Fibroblast of lung (primary cell): Measurements from ENCODE around the gene CERK. TPM values are rescaled to one million over a fixed set of nuclear protein-coding genes. Genes with fewer than 3 reads are reported as not detected.

Source experiments
- DNase-seq, 2 donors: peaks; one replicate each; pipeline versions ENCODE4 v3.0.0 to v3.0.0-alpha.2; 2010; ENCODE audit warnings: low read depth in 2 of 2
- H2AFZ ChIP-seq: 2 replicates; pipeline ENCODE4 v1.5.1; 2012; ENCODE audit warnings: low read length, control low read depth, inconsistent platforms
- H3K27ac ChIP-seq: 2 replicates; pipeline ENCODE4 v1.5.1; 2011; ENCODE audit warnings: low read length, control low read depth; ENCODE audit not compliant: insufficient read depth
- H3K27me3 ChIP-seq: 2 replicates; pipeline ENCODE4 v1.5.1; 2011; ENCODE audit warnings: mild to moderate bottlenecking, low read length; ENCODE audit not compliant: control insufficient read depth, insufficient read depth
- H3K36me3 ChIP-seq: 2 replicates; pipeline ENCODE4 v1.5.1; 2011; ENCODE audit warnings: low read length; ENCODE audit not compliant: control insufficient read depth, insufficient read depth
- H3K4me1 ChIP-seq: 2 replicates; pipeline ENCODE4 v1.5.1; 2011; ENCODE audit warnings: low read length; ENCODE audit not compliant: control insufficient read depth, insufficient read depth; ENCODE audit errors: extremely low read depth
- H3K4me2 ChIP-seq: 2 replicates; pipeline ENCODE4 v1.5.1; 2011; ENCODE audit warnings: low read length, control low read depth; ENCODE audit not compliant: insufficient read depth; ENCODE audit errors: extremely low read depth
- H3K4me3 ChIP-seq, 4 experiments: fragments of 200-600 bp in 1 of 4; sonication (generic) in 1 of 4; replicated peaks in 1 of 4; 2 replicates each; pipeline ENCODE4 v1.5.1; 2011 to 2016; ENCODE audit warnings: low read length in 4 of 4, low read depth in 3 of 4, mild to moderate bottlenecking in 3 of 4, control low read depth in 2 of 4, inconsistent platforms in 1 of 4, mixed read lengths in 1 of 4; ENCODE audit not compliant: insufficient read depth in 1 of 4; ENCODE audit errors: control extremely low read depth in 1 of 4
- H3K79me2 ChIP-seq: 2 replicates; pipeline ENCODE4 v1.5.1; 2012; ENCODE audit warnings: mild to moderate bottlenecking, low read length, inconsistent platforms; ENCODE audit not compliant: control insufficient read depth, insufficient read depth
- H3K9ac ChIP-seq: 2 replicates; pipeline ENCODE4 v1.5.1; 2011; ENCODE audit warnings: mild to moderate bottlenecking, low read length, control low read depth; ENCODE audit not compliant: insufficient read depth
- H3K9me3 ChIP-seq: 2 replicates; pipeline ENCODE4 v1.5.1; 2012; ENCODE audit warnings: low read depth, low read length; ENCODE audit not compliant: control insufficient read depth, insufficient read depth
- H4K20me1 ChIP-seq: 2 replicates; pipeline ENCODE4 v1.5.1; 2011; ENCODE audit warnings: low read length; ENCODE audit not compliant: control insufficient read depth, insufficient read depth; ENCODE audit errors: extremely low read depth
- EZH2 ChIP-seq: IDR thresholded peaks from 2 replicates; pipeline ENCODE4 v1.5.1; 2012; ENCODE audit warnings: low read length, control low read depth, mild to moderate bottlenecking; ENCODE audit errors: missing control alignments
- polyA plus RNA-seq, 2 donors: library from polyadenylated mRNA; depleted of rRNA in 1 of 2; stranded (reverse) in 1 of 2; unstranded in 1 of 2; fragments of >200 nt; gene quantifications; 2 replicates each; pipeline ENCODE4 v1.2.1, GENCODE V29; 2011 to 2012; ENCODE audit warnings: missing spikeins in 1 of 2
- total RNA-seq: library from RNA; depleted of rRNA; stranded (reverse); fragments of >200 nt; gene quantifications from 2 replicates; pipeline ENCODE4 v1.2.1, GENCODE V29; 2014
- TF ChIP-seq, protein P1 (sequence below), 2 donors: IDR thresholded peaks in 1 of 2; conservative IDR thresholded peaks in 1 of 2; 1 replicate in 1 of 2; 2 replicates in 1 of 2; pipeline ENCODE4 v1.5.1; 2011 to 2012; ENCODE audit warnings: low read length in 2 of 2, control low read depth in 1 of 2, inconsistent platforms in 1 of 2, low read depth in 1 of 2, mild to moderate bottlenecking in 1 of 2

The CERK gene
- total and polyA plus RNA-seq, 2 donors (not counting 1 experiment from before 2014, with no cell fraction given) = 19.5 to 24.9 TPM

GRCh38 chr22:46730568-46731245 lies 7.3 kb downstream of the CERK start:
- H3K27ac ChIP-seq = no peak overlapping the region
- H3K36me3 ChIP-seq = peaks cover 7% of the 10 kb centered on the region
- peaks cover 4% of the 10 kb centered on the region for H4K20me1 ChIP-seq
- H3K79me2 ChIP-seq = peaks cover 51% of the 10 kb centered on the region
- H3K4me3 ChIP-seq = no peak overlapping the region
- no peaks in the 10 kb centered on the region for H3K9me3 ChIP-seq
- no peaks in the 10 kb centered on the region for H3K27me3 ChIP-seq
- no peak overlapping the region for H3K9ac ChIP-seq
- TF ChIP-seq, protein P1, sequence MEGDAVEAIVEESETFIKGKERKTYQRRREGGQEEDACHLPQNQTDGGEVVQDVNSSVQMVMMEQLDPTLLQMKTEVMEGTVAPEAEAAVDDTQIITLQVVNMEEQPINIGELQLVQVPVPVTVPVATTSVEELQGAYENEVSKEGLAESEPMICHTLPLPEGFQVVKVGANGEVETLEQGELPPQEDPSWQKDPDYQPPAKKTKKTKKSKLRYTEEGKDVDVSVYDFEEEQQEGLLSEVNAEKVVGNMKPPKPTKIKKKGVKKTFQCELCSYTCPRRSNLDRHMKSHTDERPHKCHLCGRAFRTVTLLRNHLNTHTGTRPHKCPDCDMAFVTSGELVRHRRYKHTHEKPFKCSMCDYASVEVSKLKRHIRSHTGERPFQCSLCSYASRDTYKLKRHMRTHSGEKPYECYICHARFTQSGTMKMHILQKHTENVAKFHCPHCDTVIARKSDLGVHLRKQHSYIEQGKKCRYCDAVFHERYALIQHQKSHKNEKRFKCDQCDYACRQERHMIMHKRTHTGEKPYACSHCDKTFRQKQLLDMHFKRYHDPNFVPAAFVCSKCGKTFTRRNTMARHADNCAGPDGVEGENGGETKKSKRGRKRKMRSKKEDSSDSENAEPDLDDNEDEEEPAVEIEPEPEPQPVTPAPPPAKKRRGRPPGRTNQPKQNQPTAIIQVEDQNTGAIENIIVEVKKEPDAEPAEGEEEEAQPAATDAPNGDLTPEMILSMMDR (conservative IDR thresholded peaks at IDR 0.05 in 1 of 2, IDR thresholded peaks at IDR 0.05 in 1 of 2; ENCODE audit: low read depth in 1 of 2, low read length in 2 of 2) = no peak
- TF ChIP-seq EZH2 = no peak
- DNase-seq = no peak
- H2AFZ ChIP-seq = no peak overlapping the region
- peaks cover 7% of the 10 kb centered on the region for H3K4me1 ChIP-seq
- H3K4me2 ChIP-seq = no peak overlapping the region

DNA sequence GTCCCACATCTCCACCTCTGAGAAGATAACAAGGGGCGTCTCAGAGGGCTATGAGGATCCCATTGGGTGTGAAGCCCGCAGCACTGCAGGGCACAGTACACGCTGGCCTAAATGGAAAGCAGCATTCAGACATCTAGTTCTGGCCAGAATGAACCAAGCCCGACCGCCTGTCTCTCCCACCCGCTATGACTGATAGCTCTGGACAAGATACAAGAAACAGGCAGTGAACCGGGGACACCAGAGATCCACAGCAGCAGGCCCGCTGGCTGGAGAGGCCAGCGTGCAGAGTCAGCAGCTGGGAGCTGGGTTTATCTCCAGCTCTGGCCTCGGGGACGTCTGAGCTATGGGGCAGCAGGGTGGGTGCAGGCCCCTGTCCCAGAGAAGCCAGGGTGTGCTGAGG lies 9.6 kb downstream of the CERK start:
- H3K79me2 ChIP-seq = peaks cover 39% of the 10 kb centered on the region

GRCh38 chr22:46727813-46728364 lies 10.2 kb downstream of the CERK start:
- H3K9ac ChIP-seq = no peak overlapping the region
- peaks cover 37% of the 10 kb centered on the region for H3K79me2 ChIP-seq
- no peak overlapping the region for H3K4me3 ChIP-seq
- peaks cover 7% of the 10 kb centered on the region for H3K36me3 ChIP-seq
- H3K4me2 ChIP-seq = no peak overlapping the region
- no peaks in the 10 kb centered on the region for H3K9me3 ChIP-seq
- no peak for TF ChIP-seq EZH2
- TF ChIP-seq, protein P1 (conservative IDR thresholded peaks at IDR 0.05 in 1 of 2, IDR thresholded peaks at IDR 0.05 in 1 of 2; ENCODE audit: low read depth in 1 of 2, low read length in 2 of 2) = no peak
- H3K27ac ChIP-seq = no peak overlapping the region
- H3K4me1 ChIP-seq = no peaks in the 10 kb centered on the region
- H3K27me3 ChIP-seq = no peaks in the 10 kb centered on the region
- H2AFZ ChIP-seq = no peak overlapping the region
- DNase-seq = no peak
- H4K20me1 ChIP-seq = no peaks in the 10 kb centered on the region

More for the DNA sequence above, 9.6 kb downstream of the CERK start:
- no peak for DNase-seq
- no peak overlapping the region for H2AFZ ChIP-seq
- no peaks in the 10 kb centered on the region for H4K20me1 ChIP-seq
- no peaks in the 10 kb centered on the region for H3K9me3 ChIP-seq
- no peak for TF ChIP-seq EZH2
- TF ChIP-seq, protein P1 (conservative IDR thresholded peaks at IDR 0.05 in 1 of 2, IDR thresholded peaks at IDR 0.05 in 1 of 2; ENCODE audit: low read depth in 1 of 2, low read length in 2 of 2) = no peak
- H3K27ac ChIP-seq = no peak overlapping the region
- no peak overlapping the region for H3K4me3 ChIP-seq
- no peak overlapping the region for H3K4me2 ChIP-seq
- H3K4me1 ChIP-seq = no peaks in the 10 kb centered on the region
- H3K36me3 ChIP-seq = peaks cover 7% of the 10 kb centered on the region
- H3K9ac ChIP-seq = no peak overlapping the region
- H3K27me3 ChIP-seq = no peaks in the 10 kb centered on the region
